ENCODE measurements around the gene OSBPL1A.

DNA sequence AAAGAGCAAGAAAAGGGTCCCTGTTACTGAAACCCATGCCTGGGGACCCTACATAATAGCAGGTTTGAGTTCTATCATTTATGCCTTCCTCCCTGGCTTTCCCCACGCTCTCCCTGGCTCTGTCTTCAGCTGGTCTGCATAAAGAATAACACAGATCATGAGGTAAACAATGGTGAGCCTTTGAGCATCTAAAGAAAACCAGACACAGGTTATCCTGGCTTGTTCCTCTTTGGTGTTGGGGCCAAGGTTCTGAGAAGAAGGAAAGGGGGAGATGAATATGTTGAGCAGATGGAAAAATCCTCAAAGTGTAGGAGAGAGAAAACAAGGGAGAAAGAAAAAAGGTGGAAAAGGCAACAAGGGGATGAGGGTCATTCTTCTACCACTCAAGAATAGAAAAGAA, 131.5 kb downstream of the OSBPL1A start:
- TF ChIP-seq, protein P1, sequence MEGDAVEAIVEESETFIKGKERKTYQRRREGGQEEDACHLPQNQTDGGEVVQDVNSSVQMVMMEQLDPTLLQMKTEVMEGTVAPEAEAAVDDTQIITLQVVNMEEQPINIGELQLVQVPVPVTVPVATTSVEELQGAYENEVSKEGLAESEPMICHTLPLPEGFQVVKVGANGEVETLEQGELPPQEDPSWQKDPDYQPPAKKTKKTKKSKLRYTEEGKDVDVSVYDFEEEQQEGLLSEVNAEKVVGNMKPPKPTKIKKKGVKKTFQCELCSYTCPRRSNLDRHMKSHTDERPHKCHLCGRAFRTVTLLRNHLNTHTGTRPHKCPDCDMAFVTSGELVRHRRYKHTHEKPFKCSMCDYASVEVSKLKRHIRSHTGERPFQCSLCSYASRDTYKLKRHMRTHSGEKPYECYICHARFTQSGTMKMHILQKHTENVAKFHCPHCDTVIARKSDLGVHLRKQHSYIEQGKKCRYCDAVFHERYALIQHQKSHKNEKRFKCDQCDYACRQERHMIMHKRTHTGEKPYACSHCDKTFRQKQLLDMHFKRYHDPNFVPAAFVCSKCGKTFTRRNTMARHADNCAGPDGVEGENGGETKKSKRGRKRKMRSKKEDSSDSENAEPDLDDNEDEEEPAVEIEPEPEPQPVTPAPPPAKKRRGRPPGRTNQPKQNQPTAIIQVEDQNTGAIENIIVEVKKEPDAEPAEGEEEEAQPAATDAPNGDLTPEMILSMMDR (IDR thresholded peaks at IDR 0.05) = no peak
- no peak for TF ChIP-seq POLR2A (IDR thresholded peaks at IDR 0.05)

Data from lower leg skin (tissue), 3 donors.